ENCODE measurements around the gene RPL4. TPM values are rescaled to one million over a fixed set of nuclear protein-coding genes. Genes with fewer than 3 reads are reported as not detected.
A peak's percentile ranks its signal among the peaks of the same experiment; 100 is the strongest.
"Not testable (repeated sequence)": the region's sequence is repeated elsewhere in the genome, so short reads cannot be mapped to it uniquely, and the experiment has no call there.

RPL4 gene
- polyA plus RNA-seq, 3 donors = 533 to 1,696 (median 536) TPM

DNA sequence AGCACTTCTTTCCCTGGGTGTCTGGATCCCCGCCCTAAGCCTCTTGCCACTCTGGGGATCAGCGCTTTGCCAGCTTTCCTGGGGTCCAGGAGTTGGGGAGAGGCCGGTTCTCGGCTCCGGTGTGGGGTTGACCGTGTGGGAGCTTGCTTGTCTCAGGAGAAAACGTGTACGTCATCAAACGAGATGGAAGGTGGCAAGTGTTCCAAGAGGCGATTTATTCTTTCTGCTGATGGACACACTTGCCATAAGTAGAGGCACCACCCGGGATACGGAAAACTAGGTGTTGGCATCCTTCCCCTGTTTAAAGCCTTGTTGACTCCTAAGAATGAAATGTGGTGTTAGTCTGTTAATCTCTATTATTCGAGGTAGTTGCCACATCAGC is 766 bp upstream of the RPL4 start:
- H3K36me3 Mint-ChIP-seq = peaks cover 27 to 31% of the 10 kb centered on the region in 2 donors
- TF ChIP-seq, protein P1, sequence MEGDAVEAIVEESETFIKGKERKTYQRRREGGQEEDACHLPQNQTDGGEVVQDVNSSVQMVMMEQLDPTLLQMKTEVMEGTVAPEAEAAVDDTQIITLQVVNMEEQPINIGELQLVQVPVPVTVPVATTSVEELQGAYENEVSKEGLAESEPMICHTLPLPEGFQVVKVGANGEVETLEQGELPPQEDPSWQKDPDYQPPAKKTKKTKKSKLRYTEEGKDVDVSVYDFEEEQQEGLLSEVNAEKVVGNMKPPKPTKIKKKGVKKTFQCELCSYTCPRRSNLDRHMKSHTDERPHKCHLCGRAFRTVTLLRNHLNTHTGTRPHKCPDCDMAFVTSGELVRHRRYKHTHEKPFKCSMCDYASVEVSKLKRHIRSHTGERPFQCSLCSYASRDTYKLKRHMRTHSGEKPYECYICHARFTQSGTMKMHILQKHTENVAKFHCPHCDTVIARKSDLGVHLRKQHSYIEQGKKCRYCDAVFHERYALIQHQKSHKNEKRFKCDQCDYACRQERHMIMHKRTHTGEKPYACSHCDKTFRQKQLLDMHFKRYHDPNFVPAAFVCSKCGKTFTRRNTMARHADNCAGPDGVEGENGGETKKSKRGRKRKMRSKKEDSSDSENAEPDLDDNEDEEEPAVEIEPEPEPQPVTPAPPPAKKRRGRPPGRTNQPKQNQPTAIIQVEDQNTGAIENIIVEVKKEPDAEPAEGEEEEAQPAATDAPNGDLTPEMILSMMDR (IDR thresholded peaks at IDR 0.05) = no peak
- H3K4me1 ChIP-seq (ENCODE audit: control insufficient read depth in 1 of 2, insufficient read depth in 2 of 2, low read length in 2 of 2) = peaks cover 25 to 40% of the 10 kb centered on the region in 2 donors
- peak overlapping the region; percentile 97 for H2AFZ ChIP-seq (ENCODE audit: insufficient read depth, low read depth, low read length, poor library complexity, severe bottlenecking)
- peak overlapping the region; percentile 100 for H3K4me3 Mint-ChIP-seq
- 0% methylated on average over 4 of the region's 13 CpGs for WGBS (ENCODE audit: insufficient coverage)
- H4K20me1 ChIP-seq (ENCODE audit: insufficient read depth, low read length) = peaks cover 34% of the 10 kb centered on the region
- no peaks in the 10 kb centered on the region for H3K9me3 Mint-ChIP-seq
- DNase-seq = no peak
- peak overlapping the region; percentile 88 to 92 for H3K27ac ChIP-seq (ENCODE audit: low read depth in 1 of 2, low read length in 2 of 2)
- H3K27me3 ChIP-seq (ENCODE audit: control insufficient read depth in 2 of 2, insufficient read depth in 2 of 2, low read length in 2 of 2) = no peaks in the 10 kb centered on the region
- peak overlapping the region; percentile 83 for H3K9ac ChIP-seq (ENCODE audit: insufficient read depth, low read length, poor library complexity, severe bottlenecking)
- no peaks in the 10 kb centered on the region for H3K9me3 ChIP-seq (replicated peaks in 1 of 2; ENCODE audit: control insufficient read depth in 1 of 2, insufficient read depth in 1 of 2, low read length in 2 of 2)
- peaks cover 30% of the 10 kb centered on the region for H3K4me1 Mint-ChIP-seq
- intact Hi-C loops (cut with micrococcal nuclease) = no loop called here
- H3K79me2 ChIP-seq (ENCODE audit: insufficient read depth, low read length) = peaks cover 69% of the 10 kb centered on the region
- peaks cover 0 to 2% (median 0%) of the 10 kb centered on the region in 3 donors for H3K27me3 Mint-ChIP-seq (ENCODE audit: low read depth in 3 of 3)
- peaks cover 28 to 32% of the 10 kb centered on the region in 2 donors for H3K36me3 ChIP-seq (replicated peaks in 1 of 2; ENCODE audit: control insufficient read depth in 1 of 2, insufficient read depth in 2 of 2, low read length in 2 of 2)
- H3K27ac Mint-ChIP-seq = peak overlapping the region; percentile 94 to 99 (median 97)
- H3K4me3 ChIP-seq (replicated peaks in 1 of 3; ENCODE audit: low read depth in 2 of 3, low read length in 3 of 3) = peak overlapping the region; percentile 92 to 98 (median 97)
- peak overlapping the region; percentile 99 for H3K4me2 ChIP-seq (replicated peaks; ENCODE audit: extremely low read depth, low read length, poor library complexity, severe bottlenecking)

DNA sequence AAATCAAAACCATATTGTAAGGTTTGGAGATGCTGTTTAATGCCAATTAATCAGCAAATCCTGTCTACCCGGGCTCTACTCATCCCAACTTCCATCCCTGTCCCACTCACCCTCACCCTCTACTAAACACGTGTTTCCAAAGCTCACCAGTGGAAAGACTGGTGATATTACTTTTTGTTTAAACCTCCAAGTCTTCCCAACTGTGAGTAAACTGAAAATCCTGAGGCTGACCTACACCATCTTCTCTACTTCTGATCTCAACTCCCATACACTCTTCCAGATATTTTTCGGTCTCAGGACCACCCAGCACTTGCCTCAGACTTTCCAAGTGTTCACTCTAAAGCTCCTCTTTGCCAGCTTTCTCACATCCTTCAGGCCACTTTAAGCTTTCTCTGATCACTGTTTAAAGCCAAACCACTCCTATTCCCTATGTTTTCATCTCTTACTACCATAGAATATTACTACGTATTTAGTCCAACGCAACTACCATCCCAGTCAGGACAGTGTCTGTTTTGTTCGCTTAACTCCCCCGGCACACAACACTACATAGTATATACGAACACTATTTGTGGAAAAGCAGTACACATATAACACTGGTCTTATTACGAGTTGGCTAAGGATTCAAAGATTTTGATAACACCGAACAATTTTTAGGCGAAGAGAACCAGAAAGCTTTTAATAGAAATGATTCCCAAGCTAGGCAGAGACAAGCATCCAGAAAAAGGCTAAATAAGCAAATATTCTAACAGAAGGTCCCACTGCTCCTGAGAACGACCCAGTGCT is 684 bp downstream of the RPL4 start:
- Histone ChIP-seq H3K4me1 (ENCODE audit: control insufficient read depth in 1 of 2, insufficient read depth in 2 of 2, low read length in 2 of 2) (peaks cover 25 to 40% of the 10 kb centered on the region in 2 donors), H3K9ac (ENCODE audit: insufficient read depth, low read length, poor library complexity, severe bottlenecking) (peak overlapping the region; percentile 83)

DNA sequence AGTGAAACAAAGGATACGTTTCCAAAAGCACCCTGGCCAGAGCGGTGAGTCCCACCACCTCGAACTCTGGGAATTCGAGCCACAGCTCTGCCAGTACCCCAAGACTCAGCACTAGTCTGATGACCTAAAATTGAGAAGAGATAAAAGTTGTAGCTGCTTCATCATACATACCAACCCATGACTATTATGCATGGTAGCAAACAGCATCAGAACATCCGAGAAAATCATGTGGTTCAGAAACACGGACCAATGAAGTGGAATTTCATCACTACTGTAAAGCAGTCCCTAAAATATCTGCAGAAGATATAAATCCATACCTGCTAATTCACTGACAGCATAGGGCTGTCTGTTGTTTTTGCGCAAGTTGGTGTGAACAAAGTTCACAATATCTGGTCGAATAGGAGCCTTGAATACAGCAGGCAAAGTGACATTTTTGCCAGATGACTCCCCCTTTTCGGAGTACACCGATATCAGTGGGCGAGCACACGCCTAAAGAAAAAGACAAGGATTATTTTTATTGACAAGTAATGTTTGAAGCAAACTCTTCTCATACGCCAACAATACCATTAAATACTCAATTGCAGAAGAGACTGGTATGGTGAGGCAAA is 1.5 kb downstream of the RPL4 start:
- peaks cover 73% of the 10 kb centered on the region for H3K79me2 ChIP-seq (ENCODE audit: insufficient read depth, low read length)

More for the DNA sequence above, 684 bp downstream of the RPL4 start:
- H3K27me3 ChIP-seq (ENCODE audit: control insufficient read depth in 2 of 2, insufficient read depth in 2 of 2, low read length in 2 of 2) = no peaks in the 10 kb centered on the region
- peak overlapping the region; percentile 94 to 99 (median 97) for H3K27ac Mint-ChIP-seq
- H3K27ac ChIP-seq (ENCODE audit: low read depth in 1 of 2, low read length in 2 of 2) = peak overlapping the region; percentile 88 to 92
- H3K27me3 Mint-ChIP-seq (ENCODE audit: low read depth in 3 of 3) = peaks cover 0 to 2% (median 0%) of the 10 kb centered on the region in 3 donors
- H3K4me1 Mint-ChIP-seq = peaks cover 30% of the 10 kb centered on the region
- H3K4me3 ChIP-seq (replicated peaks in 1 of 3; ENCODE audit: low read depth in 2 of 3, low read length in 3 of 3) = peak overlapping the region; percentile 92 to 98 (median 97)
- peaks cover 73% of the 10 kb centered on the region for H3K79me2 ChIP-seq (ENCODE audit: insufficient read depth, low read length)
- H3K9me3 Mint-ChIP-seq = no peaks in the 10 kb centered on the region
- H3K36me3 ChIP-seq (replicated peaks in 1 of 2; ENCODE audit: control insufficient read depth in 1 of 2, insufficient read depth in 2 of 2, low read length in 2 of 2) = peaks cover 42 to 45% of the 10 kb centered on the region in 2 donors
- peak overlapping the region; percentile 99 for H3K4me2 ChIP-seq (replicated peaks; ENCODE audit: extremely low read depth, low read length, poor library complexity, severe bottlenecking)
- 0% methylated on average over 2 of the region's 12 CpGs for WGBS (ENCODE audit: insufficient coverage)
- peak overlapping the region; percentile 97 for H2AFZ ChIP-seq (ENCODE audit: insufficient read depth, low read depth, low read length, poor library complexity, severe bottlenecking)
- peaks cover 41 to 45% of the 10 kb centered on the region in 2 donors for H3K36me3 Mint-ChIP-seq
- H3K4me3 Mint-ChIP-seq = peak overlapping the region; percentile 100
- H3K9me3 ChIP-seq (replicated peaks in 1 of 2; ENCODE audit: control insufficient read depth in 1 of 2, insufficient read depth in 1 of 2, low read length in 2 of 2) = no peaks in the 10 kb centered on the region
- no peak for DNase-seq
- TF ChIP-seq, protein P1 (IDR thresholded peaks at IDR 0.05) = no peak
- intact Hi-C loops (cut with micrococcal nuclease) = loop anchor here in 1 of 2 donors (5.0 kb wide), 1 partner anchor 117 kb away; the partner anchor contains the start of gene MAP2K1
- peaks cover 44% of the 10 kb centered on the region for H4K20me1 ChIP-seq (ENCODE audit: insufficient read depth, low read length)

More for the DNA sequence above, 1.5 kb downstream of the RPL4 start:
- DNase-seq; H3K27me3 Mint-ChIP-seq (ENCODE audit: low read depth in 3 of 3); H3K9me3 ChIP-seq (replicated peaks in 1 of 2; ENCODE audit: control insufficient read depth in 1 of 2, insufficient read depth in 1 of 2, low read length in 2 of 2); H2AFZ ChIP-seq (ENCODE audit: insufficient read depth, low read depth, low read length, poor library complexity, severe bottlenecking); H3K4me3 Mint-ChIP-seq; H3K27me3 ChIP-seq (ENCODE audit: control insufficient read depth in 2 of 2, insufficient read depth in 2 of 2, low read length in 2 of 2); H3K9me3 Mint-ChIP-seq; H3K9ac ChIP-seq (ENCODE audit: insufficient read depth, low read length, poor library complexity, severe bottlenecking): not testable (repeated sequence)
- peak overlapping the region in 1 of 2 donors; percentile 88 for H3K27ac ChIP-seq (ENCODE audit: low read depth in 1 of 2, low read length in 2 of 2)
- H3K36me3 ChIP-seq (replicated peaks in 1 of 2; ENCODE audit: control insufficient read depth in 1 of 2, insufficient read depth in 2 of 2, low read length in 2 of 2) = peaks cover 51 to 53% of the 10 kb centered on the region in 2 donors
- Mint-ChIP-seq H3K4me1 (peaks cover 33% of the 10 kb centered on the region), H3K27ac (peak overlapping the region in 6 of 7 donors; percentile 4 to 86 (median 60)), H3K36me3 (peaks cover 49 to 51% of the 10 kb centered on the region in 2 donors)
- peak overlapping the region; percentile 99 for H3K4me2 ChIP-seq (replicated peaks; ENCODE audit: extremely low read depth, low read length, poor library complexity, severe bottlenecking)
- peak overlapping the region in 1 of 3 experiments; percentile 97 for H3K4me3 ChIP-seq (replicated peaks in 1 of 3; ENCODE audit: low read depth in 2 of 3, low read length in 3 of 3)
- H3K4me1 ChIP-seq (ENCODE audit: control insufficient read depth in 1 of 2, insufficient read depth in 2 of 2, low read length in 2 of 2) = peaks cover 25 to 40% of the 10 kb centered on the region in 2 donors
- peaks cover 52% of the 10 kb centered on the region for H4K20me1 ChIP-seq (ENCODE audit: insufficient read depth, low read length)
- intact Hi-C loops (cut with micrococcal nuclease) = loop anchor here in 1 of 2 donors (5.0 kb wide), 1 partner anchor 116 kb away; the partner anchor contains the start of gene MAP2K1
- WGBS (ENCODE audit: insufficient coverage) = 87% methylated on average over 3 of the region's 13 CpGs
